Mucosa of stomach (tissue), 1 donor: Measurements from ENCODE around the gene CNTNAP2.

Experiments
- H3K27me3 ChIP-seq: one replicate; pipeline ENCODE4 v1.7.0; 2013; ENCODE audit warnings: mild to moderate bottlenecking, low read length; ENCODE audit not compliant: control insufficient read depth, insufficient read depth
- H3K36me3 ChIP-seq: one replicate; pipeline ENCODE4 v1.7.0; 2013; ENCODE audit warnings: low read length; ENCODE audit not compliant: control insufficient read depth, insufficient read depth
- H3K4me1 ChIP-seq: one replicate; pipeline ENCODE4 v1.7.0; 2013; ENCODE audit warnings: mild to moderate bottlenecking, low read length; ENCODE audit not compliant: control insufficient read depth, insufficient read depth
- H3K4me3 ChIP-seq: one replicate; pipeline ENCODE4 v1.7.0; 2013; ENCODE audit warnings: low read length
- H3K9ac ChIP-seq: one replicate; pipeline ENCODE4 v1.7.0; 2013; ENCODE audit warnings: mild to moderate bottlenecking, low read length, moderate library complexity
- H3K9me3 ChIP-seq: one replicate; pipeline ENCODE4 v1.7.0; 2013; ENCODE audit warnings: mild to moderate bottlenecking, low read length, moderate library complexity; ENCODE audit not compliant: control insufficient read depth
- donor health status: Pancreatic carcinoma.

Gene CNTNAP2

GRCh38 chr7:147858421-147858820, 1741.8 kb downstream of the CNTNAP2 start:
- no peaks in the 10 kb centered on the region for H3K36me3 ChIP-seq
- H3K9me3 ChIP-seq = no peaks in the 10 kb centered on the region
- no peak overlapping the region for H3K4me3 ChIP-seq
- no peaks in the 10 kb centered on the region for H3K27me3 ChIP-seq
- no peaks in the 10 kb centered on the region for H3K4me1 ChIP-seq
- H3K9ac ChIP-seq = no peak overlapping the region

GRCh38 chr7:147859033-147859432, 1742.4 kb downstream of the CNTNAP2 start:
- Histone ChIP-seq H3K9ac (no peak overlapping the region), H3K36me3 (no peaks in the 10 kb centered on the region), H3K4me3 (no peak overlapping the region), H3K9me3 (no peaks in the 10 kb centered on the region), H3K4me1 (no peaks in the 10 kb centered on the region), H3K27me3 (no peaks in the 10 kb centered on the region)

- no peak overlapping the region for H3K9ac ChIP-seq
- no peaks in the 10 kb centered on the region for H3K36me3 ChIP-seq
- no peaks in the 10 kb centered on the region for H3K27me3 ChIP-seq
- no peaks in the 10 kb centered on the region for H3K9me3 ChIP-seq
- no peak overlapping the region for H3K4me3 ChIP-seq
- no peaks in the 10 kb centered on the region for H3K4me1 ChIP-seq
Observed at GRCh38 chr7:147859486-147859885, 1742.9 kb downstream of the CNTNAP2 start.

GRCh38 chr7:147861058-147861716, 1744.6 kb downstream of the CNTNAP2 start:
- Histone ChIP-seq H3K9ac (no peak overlapping the region), H3K36me3 (no peaks in the 10 kb centered on the region), H3K4me3 (no peak overlapping the region), H3K27me3 (no peaks in the 10 kb centered on the region), H3K9me3 (no peaks in the 10 kb centered on the region), H3K4me1 (no peaks in the 10 kb centered on the region)

- H3K4me3 ChIP-seq = no peak overlapping the region
- H3K27me3 ChIP-seq = no peaks in the 10 kb centered on the region
- H3K36me3 ChIP-seq = no peaks in the 10 kb centered on the region
- H3K9me3 ChIP-seq = no peaks in the 10 kb centered on the region
- H3K4me1 ChIP-seq = no peaks in the 10 kb centered on the region
- no peak overlapping the region for H3K9ac ChIP-seq
Observed at GRCh38 chr7:147861945-147862344, 1745.3 kb downstream of the CNTNAP2 start.

- no peak overlapping the region for H3K4me3 ChIP-seq
- H3K9ac ChIP-seq = no peak overlapping the region
Observed at GRCh38 chr7:147869456-147869855, 1752.9 kb downstream of the CNTNAP2 start.

GRCh38 chr7:147878912-147879661, 1762.5 kb downstream of the CNTNAP2 start:
- no peaks in the 10 kb centered on the region for H3K36me3 ChIP-seq
- no peaks in the 10 kb centered on the region for H3K4me1 ChIP-seq
- H3K9me3 ChIP-seq = no peaks in the 10 kb centered on the region
- H3K4me3 ChIP-seq = no peak overlapping the region
- no peak overlapping the region for H3K9ac ChIP-seq
- no peaks in the 10 kb centered on the region for H3K27me3 ChIP-seq

More at GRCh38 chr7:147869456-147869855, 1752.9 kb downstream of the CNTNAP2 start:
- no peaks in the 10 kb centered on the region for H3K36me3 ChIP-seq
- no peaks in the 10 kb centered on the region for H3K9me3 ChIP-seq
- H3K4me1 ChIP-seq = no peaks in the 10 kb centered on the region
- no peaks in the 10 kb centered on the region for H3K27me3 ChIP-seq

GRCh38 chr7:147885869-147886268, 1769.3 kb downstream of the CNTNAP2 start:
- Histone ChIP-seq H3K9ac (no peak overlapping the region), H3K27me3 (no peaks in the 10 kb centered on the region), H3K4me1 (no peaks in the 10 kb centered on the region), H3K36me3 (no peaks in the 10 kb centered on the region), H3K9me3 (no peaks in the 10 kb centered on the region), H3K4me3 (no peak overlapping the region)

GRCh38 chr7:147894271-147894670, 1777.7 kb downstream of the CNTNAP2 start:
- Histone ChIP-seq H3K9me3 (no peaks in the 10 kb centered on the region), H3K9ac (no peak overlapping the region), H3K4me1 (no peaks in the 10 kb centered on the region), H3K27me3 (no peaks in the 10 kb centered on the region), H3K4me3 (no peak overlapping the region), H3K36me3 (no peaks in the 10 kb centered on the region)

- no peak overlapping the region for H3K4me3 ChIP-seq
- H3K9me3 ChIP-seq = no peaks in the 10 kb centered on the region
- no peaks in the 10 kb centered on the region for H3K27me3 ChIP-seq
- no peak overlapping the region for H3K9ac ChIP-seq
- H3K4me1 ChIP-seq = no peaks in the 10 kb centered on the region
- no peaks in the 10 kb centered on the region for H3K36me3 ChIP-seq
Observed at GRCh38 chr7:147896121-147896520, 1779.5 kb downstream of the CNTNAP2 start.

- H3K9me3 ChIP-seq = no peaks in the 10 kb centered on the region
- no peaks in the 10 kb centered on the region for H3K27me3 ChIP-seq
- H3K4me1 ChIP-seq = no peaks in the 10 kb centered on the region
Observed at GRCh38 chr7:147903536-147904218, 1787.1 kb downstream of the CNTNAP2 start.

GRCh38 chr7:147904219-147904576, 1787.6 kb downstream of the CNTNAP2 start:
- Histone ChIP-seq H3K4me3 (no peak overlapping the region), H3K36me3 (no peaks in the 10 kb centered on the region), H3K4me1 (no peaks in the 10 kb centered on the region), H3K27me3 (no peaks in the 10 kb centered on the region), H3K9me3 (no peaks in the 10 kb centered on the region), H3K9ac (no peak overlapping the region)

More at GRCh38 chr7:147903536-147904218, 1787.1 kb downstream of the CNTNAP2 start:
- Histone ChIP-seq H3K9ac (no peak overlapping the region), H3K36me3 (no peaks in the 10 kb centered on the region), H3K4me3 (no peak overlapping the region)
